SK-N-SH treated with all-trans-retinoic acid at 6 μM for 48 hours (cell line): ENCODE measurements around the gene POP4.

Experiments
- PATZ1 ChIP-seq: fragments of 250-450 bp; sonication (Bioruptor Pico); IDR thresholded peaks from 2 replicates; pipeline ENCODE4 v1.8.0; 2020; ENCODE audit warnings: mild to moderate bottlenecking, moderate library complexity, borderline replicate concordance
- PPARA ChIP-seq: fragments of 250-450 bp; sonication (Bioruptor Pico); IDR thresholded peaks from 2 replicates; pipeline ENCODE4 v1.5.0; 2020; ENCODE audit warnings: mild to moderate bottlenecking, borderline replicate concordance

- no peak for TF ChIP-seq PATZ1 (CRISPR knock-in tag)
- TF ChIP-seq PPARA (CRISPR knock-in tag): no peak
Measured at GRCh38 chr19:29614046-29614445, 8.0 kb downstream of the POP4 start.
